ENCODE data around the gene TXNDC11. TPM values are rescaled to one million over a fixed set of nuclear protein-coding genes. Genes with fewer than 3 reads are reported as not detected.
A peak's percentile ranks its signal among the peaks of the same experiment; 100 is the strongest.

The TXNDC11 gene
- polyA plus RNA-seq, 1 experiment = 35.8 TPM

GRCh38 chr16:11687601-11688519 is 54.8 kb downstream of the TXNDC11 start:
- no peaks in the 10 kb centered on the region for H3K27me3 ChIP-seq (ENCODE audit: control insufficient read depth, insufficient read depth, low read length)
- H3K4me3 ChIP-seq (ENCODE audit: low read depth, low read length) = no peak overlapping the region
- TF ChIP-seq CTCF (IDR thresholded peaks at IDR 0.05; ENCODE audit: low read depth, low read length) = no peak
- no peak overlapping the region for H3K27ac ChIP-seq (ENCODE audit: low read depth, low read length)
- POLR2A ChIA-PET = interaction anchor here (0.5 to 0.7 kb wide), 2 partner anchors 30 to 295 kb away, joined by 3 to 4 read pairs; no protein-coding TSS in a partner anchor
- CTCF ChIA-PET = interaction anchor here (1.2 to 2.0 kb wide), 4 partner anchors 20 to 724 kb away, joined by 3 to 7 read pairs (median 4); no protein-coding TSS in a partner anchor
- no peaks in the 10 kb centered on the region for H3K9me3 ChIP-seq (ENCODE audit: control insufficient read depth, insufficient read depth, low read length)
- no peak for DNase-seq (ENCODE audit: low read depth, low spot score)

GRCh38 chr16:11686713-11687380 is 55.8 kb downstream of the TXNDC11 start:
- Histone ChIP-seq H3K27me3 (ENCODE audit: control insufficient read depth, insufficient read depth, low read length) (no peaks in the 10 kb centered on the region), H3K9me3 (ENCODE audit: control insufficient read depth, insufficient read depth, low read length) (no peaks in the 10 kb centered on the region), H3K27ac (ENCODE audit: low read depth, low read length) (peak overlapping the region; percentile 21), H3K4me3 (ENCODE audit: low read depth, low read length) (no peak overlapping the region)
- ChIA-PET POLR2A (interaction anchor here (1.0 to 1.3 kb wide), 2 partner anchors 47 to 56 kb away, joined by 3 to 4 read pairs; partner anchors contain the start of gene TXNDC11), CTCF (interaction anchor here (1.4 kb wide), 1 partner anchor 381 kb away, joined by 5 read pairs; no protein-coding TSS in a partner anchor)
- TF ChIP-seq CTCF (IDR thresholded peaks at IDR 0.05; ENCODE audit: low read depth, low read length) = no peak
- no peak for DNase-seq (ENCODE audit: low read depth, low spot score)

GRCh38 chr16:11685844-11686618 is 56.6 kb downstream of the TXNDC11 start:
- peak overlapping the region; percentile 73 for H3K27ac ChIP-seq (ENCODE audit: low read depth, low read length)
- ChIA-PET POLR2A (interaction anchor here (1.0 to 1.3 kb wide), 2 partner anchors 46 to 56 kb away, joined by 3 to 4 read pairs; partner anchors contain the start of gene TXNDC11), CTCF (interaction anchor here (1.4 kb wide), 1 partner anchor 382 kb away, joined by 5 read pairs; no protein-coding TSS in a partner anchor)
- no peak for TF ChIP-seq CTCF (IDR thresholded peaks at IDR 0.05; ENCODE audit: low read depth, low read length)
- H3K27me3 ChIP-seq (ENCODE audit: control insufficient read depth, insufficient read depth, low read length) = no peaks in the 10 kb centered on the region
- no peak overlapping the region for H3K4me3 ChIP-seq (ENCODE audit: low read depth, low read length)
- DNase-seq (ENCODE audit: low read depth, low spot score) = no peak
- H3K9me3 ChIP-seq (ENCODE audit: control insufficient read depth, insufficient read depth, low read length) = no peaks in the 10 kb centered on the region

- Histone ChIP-seq H3K27ac (ENCODE audit: low read depth, low read length) (no peak overlapping the region), H3K27me3 (ENCODE audit: control insufficient read depth, insufficient read depth, low read length) (no peaks in the 10 kb centered on the region), H3K4me3 (ENCODE audit: low read depth, low read length) (no peak overlapping the region), H3K9me3 (ENCODE audit: control insufficient read depth, insufficient read depth, low read length) (no peaks in the 10 kb centered on the region)
- ChIA-PET CTCF (interaction anchor here (0.5 kb wide), 2 partner anchors 16 to 276 kb away, joined by 3 to 7 read pairs; no protein-coding TSS in a partner anchor), POLR2A (no interaction called here)
- no peak for DNase-seq (ENCODE audit: low read depth, low spot score)
- no peak for TF ChIP-seq CTCF (IDR thresholded peaks at IDR 0.05; ENCODE audit: low read depth, low read length)
These were observed 58.2 kb downstream of the TXNDC11 start for GRCh38 chr16:11684231-11685025.
